Muscle layer of duodenum (tissue), 2 donors: ENCODE data around the gene ILDR2.

ENCODE experiments used
- H3K27ac ChIP-seq: one replicate; pipeline ENCODE4 v1.7.0; 2013; ENCODE audit warnings: mild to moderate bottlenecking, low read length
- H3K27me3 ChIP-seq: one replicate; pipeline ENCODE4 v1.7.0; 2013; ENCODE audit warnings: low read depth, mild to moderate bottlenecking, control low read depth, low read length
- H3K36me3 ChIP-seq, 2 donors: one replicate each; pipeline ENCODE4 v1.7.0; 2013; ENCODE audit warnings: low read length in 2 of 2, control low read depth in 1 of 2, mild to moderate bottlenecking in 1 of 2; ENCODE audit not compliant: insufficient read depth in 2 of 2, control insufficient read depth in 1 of 2
- H3K4me1 ChIP-seq, 2 donors: one replicate each; pipeline ENCODE4 v1.7.0; 2013; ENCODE audit warnings: low read length in 2 of 2, mild to moderate bottlenecking in 2 of 2, control low read depth in 1 of 2, moderate library complexity in 1 of 2; ENCODE audit not compliant: insufficient read depth in 2 of 2, control insufficient read depth in 1 of 2
- H3K4me3 ChIP-seq, 2 donors: one replicate each; pipeline ENCODE4 v1.7.0; 2013; ENCODE audit warnings: low read length in 2 of 2, low read depth in 1 of 2, mild to moderate bottlenecking in 1 of 2
- H3K9me3 ChIP-seq, 2 donors: one replicate each; pipeline ENCODE4 v1.7.0; 2013; ENCODE audit warnings: low read length in 2 of 2, control low read depth in 1 of 2, mild to moderate bottlenecking in 1 of 2; ENCODE audit not compliant: control insufficient read depth in 1 of 2
- donor health status: healthy.

Gene ILDR2

DNA sequence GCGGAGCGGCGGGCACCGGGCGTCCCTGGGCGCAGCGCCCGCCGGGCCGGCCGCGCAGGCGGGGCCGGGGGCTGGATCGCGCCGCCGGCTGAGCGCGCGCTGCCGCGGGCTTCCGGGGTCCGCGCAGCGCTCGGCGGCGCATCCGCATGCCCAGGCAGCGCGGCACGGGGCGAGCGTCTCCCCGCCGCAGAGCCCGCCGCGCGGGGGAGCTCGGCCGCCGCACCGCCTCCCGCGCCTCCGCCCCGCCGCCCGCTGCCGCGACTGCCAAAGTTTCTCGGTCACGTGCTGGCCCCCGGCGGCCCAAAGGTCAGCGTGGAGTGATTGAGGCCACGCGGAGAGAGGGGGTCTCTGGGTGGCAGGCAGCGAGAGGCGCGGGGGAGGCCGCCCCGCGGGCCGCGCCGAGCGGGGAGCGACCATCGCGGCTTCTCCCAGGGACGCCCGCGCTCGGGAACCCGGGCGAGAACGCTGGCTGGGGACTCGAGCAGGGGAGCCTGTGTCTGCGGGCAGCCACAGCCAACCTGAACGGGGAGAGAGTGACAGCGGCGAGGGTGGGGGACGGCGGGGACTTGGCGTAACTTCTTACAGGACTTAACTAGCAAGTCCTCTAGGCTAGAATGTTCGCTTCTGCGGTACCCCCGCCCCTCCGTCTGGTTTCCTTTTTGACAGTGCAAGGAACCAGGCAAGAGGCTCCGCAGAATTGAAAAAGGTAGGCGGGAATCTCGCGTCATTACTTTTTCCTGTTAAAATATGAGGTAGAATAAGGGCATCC lies at the start of gene ILDR2:
ILDR2 (minus strand) TSS at position 180 of the 769 bp plus-strand sequence. CDS start 272 bp downstream, outside the sequence.
- H3K36me3 ChIP-seq = no peaks in the 10 kb centered on the region
- H3K9me3 ChIP-seq = no peaks in the 10 kb centered on the region
- H3K27ac ChIP-seq = no peak within 1 kb of the TSS
- no peaks in the 10 kb centered on the region for H3K4me1 ChIP-seq
- H3K27me3 ChIP-seq = peaks cover 4% of the 10 kb centered on the region
- peak within 1 kb of the TSS; percentile 66 to 84 for H3K4me3 ChIP-seq

DNA sequence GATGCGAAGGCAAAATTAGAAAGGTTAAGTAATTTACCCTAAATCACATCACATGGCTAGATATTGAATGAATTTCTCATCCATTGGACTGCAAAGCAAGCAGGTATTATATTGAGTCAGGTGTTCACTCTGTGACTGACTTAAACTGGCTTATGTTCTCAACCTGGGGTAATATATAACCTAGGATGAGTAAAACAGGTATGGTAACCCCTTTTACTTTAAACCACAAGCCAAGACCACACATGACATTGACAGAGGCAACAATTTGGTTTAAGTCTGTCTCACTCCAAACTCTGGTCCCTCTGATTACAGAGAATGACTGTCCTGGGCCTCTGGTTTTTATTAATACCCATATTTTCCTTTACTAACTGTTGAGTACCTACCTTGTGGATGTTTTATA lies 47.0 kb upstream of the ILDR2 start:
- H3K27ac ChIP-seq = no peak overlapping the region
- H3K4me1 ChIP-seq = no peaks in the 10 kb centered on the region

DNA sequence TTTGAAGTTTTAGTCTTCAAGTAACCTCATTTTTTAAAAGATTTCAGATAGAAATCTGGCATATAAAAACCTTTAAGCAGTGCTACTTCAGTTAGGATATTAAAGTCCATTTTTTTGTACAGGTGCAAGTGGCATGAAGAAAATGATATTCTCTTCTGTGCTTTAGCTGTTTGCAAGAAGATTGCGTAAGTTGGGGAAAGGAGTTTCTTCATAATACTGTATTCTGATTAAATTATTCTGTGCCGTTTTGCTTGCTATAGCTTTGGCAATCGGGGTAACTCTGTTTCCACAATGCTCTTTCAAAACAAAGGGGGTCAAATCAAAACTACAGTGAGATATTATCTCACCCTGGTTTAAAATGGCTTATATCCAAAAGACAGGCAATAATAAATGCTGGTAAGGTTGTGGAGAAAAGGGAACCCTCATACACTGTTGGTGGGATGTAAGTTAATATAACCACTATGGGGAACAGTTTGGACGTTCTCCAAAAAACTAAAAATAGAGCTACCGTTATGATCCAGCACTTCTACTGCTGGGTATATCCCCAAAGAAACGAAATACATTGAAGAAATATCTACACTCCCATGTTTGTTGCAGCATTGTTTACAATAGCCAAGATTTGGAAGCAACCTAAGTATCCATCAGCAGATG lies 40.9 kb upstream of the ILDR2 start:
- Histone ChIP-seq H3K36me3 (no peaks in the 10 kb centered on the region), H3K4me1 (no peaks in the 10 kb centered on the region), H3K27me3 (no peaks in the 10 kb centered on the region), H3K9me3 (no peaks in the 10 kb centered on the region), H3K27ac (no peak overlapping the region), H3K4me3 (no peak overlapping the region)

More for the DNA sequence above, 47.0 kb upstream of the ILDR2 start:
- no peaks in the 10 kb centered on the region for H3K9me3 ChIP-seq
- H3K4me3 ChIP-seq = no peak overlapping the region
- H3K36me3 ChIP-seq = no peaks in the 10 kb centered on the region
- no peaks in the 10 kb centered on the region for H3K27me3 ChIP-seq

DNA sequence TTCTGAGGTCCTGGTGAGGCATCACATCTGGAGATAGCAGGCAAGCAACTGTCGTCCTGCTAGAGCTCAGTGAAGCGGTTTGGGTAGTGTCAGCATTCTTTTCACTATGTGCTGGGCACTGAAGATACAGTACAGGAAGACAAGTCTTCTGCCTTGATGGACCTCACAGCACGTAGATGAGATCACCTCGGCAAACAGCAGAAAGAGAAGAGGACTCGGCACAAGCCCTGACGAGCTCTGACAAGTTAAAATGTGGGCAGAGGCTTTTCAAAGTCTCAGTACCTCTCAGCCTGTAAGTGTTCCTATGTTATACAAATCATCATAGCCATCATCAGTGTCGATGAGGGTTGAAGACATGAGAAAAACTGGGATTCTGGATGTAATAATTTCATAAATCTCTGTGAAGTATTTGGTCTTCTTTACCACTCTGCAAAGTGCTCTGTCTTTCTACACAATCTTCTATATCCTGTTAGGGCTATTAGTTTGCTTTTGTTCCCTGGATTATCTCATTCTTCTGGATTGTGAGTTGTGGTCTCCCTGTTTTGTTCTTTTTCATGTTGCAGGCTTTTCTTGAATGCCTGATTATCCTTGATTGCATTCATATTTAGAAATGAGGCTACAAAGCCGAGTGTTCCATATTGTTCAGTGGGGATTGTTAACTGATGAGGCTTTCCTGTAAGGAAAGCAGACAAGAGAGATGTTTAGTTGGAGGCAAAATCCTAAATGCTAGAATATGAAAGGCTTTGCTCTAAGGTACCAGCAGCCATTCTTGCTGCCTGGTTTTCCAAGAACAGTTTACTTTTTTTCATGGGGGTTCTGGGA lies 38.0 kb upstream of the ILDR2 start:
- Histone ChIP-seq H3K27me3 (no peaks in the 10 kb centered on the region), H3K27ac (no peak overlapping the region), H3K36me3 (no peaks in the 10 kb centered on the region), H3K4me1 (no peaks in the 10 kb centered on the region), H3K4me3 (no peak overlapping the region), H3K9me3 (no peaks in the 10 kb centered on the region)

DNA sequence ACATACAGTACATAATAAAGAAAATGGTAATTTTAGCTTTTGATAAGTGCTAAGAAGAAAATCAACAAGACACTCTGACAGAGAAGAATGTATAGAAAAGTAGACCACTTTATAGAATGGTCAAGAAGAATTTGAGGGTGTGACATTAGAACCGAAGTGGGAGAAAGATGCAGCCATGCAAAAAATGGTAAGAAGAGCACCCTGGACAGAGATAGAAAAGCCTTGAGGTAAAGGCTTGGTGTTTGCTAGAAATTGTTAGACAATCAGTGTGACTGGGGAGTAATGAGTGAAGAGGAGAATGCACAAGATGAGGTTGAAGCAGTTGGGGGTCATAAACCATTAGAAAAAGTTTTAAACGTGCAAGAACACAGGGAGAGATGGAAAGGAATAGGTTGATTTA lies 37.2 kb upstream of the ILDR2 start:
- Histone ChIP-seq H3K27ac (no peak overlapping the region), H3K4me1 (no peaks in the 10 kb centered on the region), H3K9me3 (no peaks in the 10 kb centered on the region), H3K36me3 (no peaks in the 10 kb centered on the region), H3K27me3 (no peaks in the 10 kb centered on the region), H3K4me3 (no peak overlapping the region)

DNA sequence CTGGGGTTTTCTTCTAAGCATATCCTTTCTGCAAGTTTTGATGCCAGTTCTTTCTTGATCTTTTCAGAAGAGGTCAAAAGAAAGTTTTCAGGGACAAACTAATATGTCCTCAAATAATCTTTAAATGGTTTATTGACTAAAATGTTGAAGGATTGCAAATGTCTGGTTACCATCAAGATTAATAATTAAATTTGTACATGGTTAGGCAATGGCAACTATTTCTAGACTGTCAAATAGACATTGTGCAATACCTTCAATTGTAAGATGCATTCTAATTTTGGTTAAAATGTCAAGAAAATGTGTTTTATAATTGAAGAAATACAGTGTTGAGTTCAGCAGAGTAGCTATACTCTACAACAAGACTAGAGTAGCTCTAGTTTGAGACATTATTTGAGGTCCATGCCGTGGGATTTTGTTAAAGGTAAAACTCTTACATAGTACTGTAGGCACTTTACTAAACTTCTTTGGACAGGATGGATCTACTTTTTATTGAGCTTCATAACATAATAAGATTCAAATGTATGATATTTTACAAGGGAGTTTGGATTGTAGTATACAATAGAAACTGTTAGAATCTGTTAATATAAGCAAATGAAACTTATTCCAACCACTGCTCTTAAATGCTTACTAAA lies 36.3 kb upstream of the ILDR2 start:
- no peaks in the 10 kb centered on the region for H3K27me3 ChIP-seq
- H3K4me3 ChIP-seq = no peak overlapping the region
- no peaks in the 10 kb centered on the region for H3K9me3 ChIP-seq
- no peaks in the 10 kb centered on the region for H3K36me3 ChIP-seq
- no peaks in the 10 kb centered on the region for H3K4me1 ChIP-seq
- no peak overlapping the region for H3K27ac ChIP-seq

GRCh38 chr1:167003711-167004110 lies 28.4 kb upstream of the ILDR2 start:
- Histone ChIP-seq H3K9me3 (no peaks in the 10 kb centered on the region), H3K4me3 (no peak overlapping the region), H3K27me3 (no peaks in the 10 kb centered on the region), H3K36me3 (no peaks in the 10 kb centered on the region), H3K4me1 (no peaks in the 10 kb centered on the region), H3K27ac (no peak overlapping the region)

- no peaks in the 10 kb centered on the region for H3K27me3 ChIP-seq
- no peak overlapping the region for H3K4me3 ChIP-seq
- no peaks in the 10 kb centered on the region for H3K4me1 ChIP-seq
These were observed 27.0 kb upstream of the ILDR2 start for GRCh38 chr1:167002354-167002753.

DNA sequence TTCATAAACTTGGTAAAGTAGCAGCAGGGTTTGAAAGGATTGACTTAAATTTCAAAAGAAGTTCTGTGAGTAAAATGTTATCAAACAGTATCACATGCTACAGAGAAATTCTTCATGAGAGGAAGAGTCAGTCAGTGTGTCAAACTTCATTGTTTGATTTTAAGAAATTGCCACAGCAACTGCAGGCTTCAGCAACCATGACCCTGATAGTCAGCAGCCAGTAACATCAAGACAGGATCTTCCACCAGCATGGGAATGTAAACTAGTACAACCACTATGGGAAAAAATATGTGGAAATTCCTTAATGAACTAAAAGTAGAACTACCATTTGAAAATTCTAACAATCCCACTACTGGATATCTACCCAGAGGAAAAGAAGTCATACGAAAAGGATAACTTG lies 25.2 kb upstream of the ILDR2 start:
- Histone ChIP-seq H3K27ac (no peak overlapping the region), H3K27me3 (no peaks in the 10 kb centered on the region), H3K36me3 (no peaks in the 10 kb centered on the region), H3K4me1 (no peaks in the 10 kb centered on the region), H3K4me3 (no peak overlapping the region), H3K9me3 (no peaks in the 10 kb centered on the region)

More at GRCh38 chr1:167002354-167002753, 27.0 kb upstream of the ILDR2 start:
- no peak overlapping the region for H3K27ac ChIP-seq
- H3K9me3 ChIP-seq = no peaks in the 10 kb centered on the region
- no peaks in the 10 kb centered on the region for H3K36me3 ChIP-seq

GRCh38 chr1:166999500-167000055 lies 24.2 kb upstream of the ILDR2 start:
- Histone ChIP-seq H3K36me3 (no peaks in the 10 kb centered on the region), H3K4me3 (no peak overlapping the region), H3K4me1 (no peaks in the 10 kb centered on the region), H3K27me3 (no peaks in the 10 kb centered on the region), H3K9me3 (no peaks in the 10 kb centered on the region), H3K27ac (no peak overlapping the region)

- Histone ChIP-seq H3K27ac (no peak overlapping the region), H3K36me3 (no peaks in the 10 kb centered on the region), H3K4me1 (no peaks in the 10 kb centered on the region), H3K9me3 (no peaks in the 10 kb centered on the region), H3K4me3 (no peak overlapping the region), H3K27me3 (no peaks in the 10 kb centered on the region)
These were observed 23.7 kb upstream of the ILDR2 start for GRCh38 chr1:166999075-166999474.
